Adipocyte (in vitro differentiated cells): ENCODE results near the gene ATF6.

Experiments used
- DNase-seq: peaks from one replicate; pipeline ENCODE4 v3.0.0-alpha.2; 2015; ENCODE audit warnings: low read depth
- H3K27me3 ChIP-seq: replicated peaks from 2 replicates; pipeline ENCODE4 v1.7.0; 2013; ENCODE audit warnings: mild to moderate bottlenecking, low read length, moderate library complexity; ENCODE audit not compliant: control insufficient read depth, insufficient read depth
- H3K36me3 ChIP-seq: 2 replicates; pipeline ENCODE4 v1.7.0; 2013; ENCODE audit warnings: low read length, mild to moderate bottlenecking, moderate library complexity; ENCODE audit not compliant: control insufficient read depth, insufficient read depth, severe bottlenecking
- H3K4me1 ChIP-seq: 2 replicates; pipeline ENCODE4 v1.7.0; 2013; ENCODE audit warnings: mild to moderate bottlenecking, low read length, moderate library complexity; ENCODE audit not compliant: control insufficient read depth, insufficient read depth
- H3K4me3 ChIP-seq: 2 replicates; pipeline ENCODE4 v1.7.0; 2013; ENCODE audit warnings: mild to moderate bottlenecking, low read length, moderate library complexity
- H3K9ac ChIP-seq: 2 replicates; pipeline ENCODE4 v1.7.0; 2013; ENCODE audit warnings: mild to moderate bottlenecking, low read length, moderate library complexity
- H3K9me3 ChIP-seq: 2 replicates; pipeline ENCODE4 v1.7.0; 2013; ENCODE audit warnings: mild to moderate bottlenecking, low read length, moderate library complexity; ENCODE audit not compliant: control insufficient read depth

Gene ATF6

GRCh38 chr1:161955606-161956005, 189.5 kb downstream of the ATF6 start:
- Histone ChIP-seq H3K27me3 (no peaks in the 10 kb centered on the region), H3K36me3 (peaks cover 3% of the 10 kb centered on the region), H3K4me3 (no peak overlapping the region), H3K4me1 (peaks cover 47% of the 10 kb centered on the region), H3K9me3 (no peaks in the 10 kb centered on the region), H3K9ac (no peak overlapping the region)
- no peak for DNase-seq

DNA sequence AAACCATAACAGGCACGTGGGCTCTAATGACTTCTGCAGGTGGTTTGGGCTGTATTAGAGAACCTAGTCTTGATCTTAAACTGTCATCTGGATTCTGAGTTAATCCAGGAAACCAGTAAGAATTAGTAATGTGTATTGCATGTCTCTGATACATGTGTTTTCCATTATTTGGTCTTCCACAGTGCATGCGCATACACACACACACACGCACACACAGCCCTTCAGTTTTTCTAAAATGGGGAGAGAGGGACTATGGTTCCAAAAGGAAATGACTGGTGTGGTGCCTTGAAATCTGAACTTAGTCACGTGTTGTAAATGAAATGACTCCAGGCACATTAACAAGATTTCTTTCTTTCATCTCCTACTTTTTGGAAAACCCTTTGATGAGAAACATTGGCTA, 190.0 kb downstream of the ATF6 start:
- Histone ChIP-seq H3K27me3 (no peaks in the 10 kb centered on the region), H3K4me1 (peaks cover 47% of the 10 kb centered on the region), H3K36me3 (peaks cover 6% of the 10 kb centered on the region), H3K4me3 (no peak overlapping the region), H3K9ac (no peak overlapping the region), H3K9me3 (no peaks in the 10 kb centered on the region)
- DNase-seq, result peak; percentile 91

DNA sequence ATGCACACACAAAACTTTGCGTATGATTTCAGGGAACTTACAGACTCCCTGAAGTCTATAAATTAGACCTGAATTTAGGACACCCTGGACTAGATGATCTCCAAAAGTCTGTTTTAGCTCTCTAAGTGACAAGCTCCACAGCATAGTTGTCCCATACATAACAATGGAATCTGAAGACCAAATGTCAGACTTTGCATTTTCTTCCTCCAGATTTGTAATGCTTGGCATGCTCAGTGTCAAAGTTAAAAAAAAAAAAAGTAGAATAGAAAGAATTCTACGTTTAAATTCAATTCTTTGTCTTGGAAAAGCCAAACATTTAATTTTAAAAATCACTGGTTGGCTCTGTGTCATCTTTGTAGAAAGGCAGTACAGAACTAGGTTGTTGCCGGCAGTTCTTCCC, 190.8 kb downstream of the ATF6 start:
- Histone ChIP-seq H3K36me3 (peaks cover 6% of the 10 kb centered on the region), H3K9me3 (no peaks in the 10 kb centered on the region), H3K4me1 (peaks cover 55% of the 10 kb centered on the region), H3K27me3 (no peaks in the 10 kb centered on the region), H3K4me3 (no peak overlapping the region), H3K9ac (no peak overlapping the region)
- peak; percentile 30 for DNase-seq

DNA sequence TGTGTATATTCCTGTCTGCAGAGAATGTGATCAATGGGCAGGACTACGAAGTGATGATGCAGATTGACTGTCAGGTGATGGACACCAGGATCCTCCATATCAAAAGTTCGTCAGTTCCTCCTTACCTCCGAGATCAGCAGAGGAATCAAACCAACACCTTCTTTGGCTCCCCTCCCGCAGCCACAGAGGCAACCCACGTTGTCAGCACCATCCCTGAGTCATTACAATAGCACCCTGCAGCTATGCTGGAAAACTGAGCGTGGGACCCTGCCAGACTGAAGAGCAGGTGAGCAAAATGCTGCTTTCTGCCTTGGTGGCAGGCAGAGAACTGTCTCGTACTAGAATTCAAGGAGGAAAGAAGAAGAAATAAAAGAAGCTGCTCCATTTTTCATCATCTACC, 192.3 kb downstream of the ATF6 start:
- DNase-seq, result peak; percentile 45
- H3K9ac ChIP-seq, result no peak overlapping the region
- H3K4me1 ChIP-seq, result peaks cover 54% of the 10 kb centered on the region
- no peaks in the 10 kb centered on the region for H3K9me3 ChIP-seq
- no peaks in the 10 kb centered on the region for H3K27me3 ChIP-seq
- peaks cover 6% of the 10 kb centered on the region for H3K36me3 ChIP-seq
- no peak overlapping the region for H3K4me3 ChIP-seq

GRCh38 chr1:161962091-161962887, 196.2 kb downstream of the ATF6 start:
- H3K9ac ChIP-seq, result peak overlapping the region; percentile 86
- peak; percentile 87 for DNase-seq
- H3K36me3 ChIP-seq, result peaks cover 6% of the 10 kb centered on the region
- no peaks in the 10 kb centered on the region for H3K9me3 ChIP-seq
- H3K27me3 ChIP-seq, result no peaks in the 10 kb centered on the region
- H3K4me3 ChIP-seq, result peak overlapping the region; percentile 82
- peaks cover 21% of the 10 kb centered on the region for H3K4me1 ChIP-seq

DNA sequence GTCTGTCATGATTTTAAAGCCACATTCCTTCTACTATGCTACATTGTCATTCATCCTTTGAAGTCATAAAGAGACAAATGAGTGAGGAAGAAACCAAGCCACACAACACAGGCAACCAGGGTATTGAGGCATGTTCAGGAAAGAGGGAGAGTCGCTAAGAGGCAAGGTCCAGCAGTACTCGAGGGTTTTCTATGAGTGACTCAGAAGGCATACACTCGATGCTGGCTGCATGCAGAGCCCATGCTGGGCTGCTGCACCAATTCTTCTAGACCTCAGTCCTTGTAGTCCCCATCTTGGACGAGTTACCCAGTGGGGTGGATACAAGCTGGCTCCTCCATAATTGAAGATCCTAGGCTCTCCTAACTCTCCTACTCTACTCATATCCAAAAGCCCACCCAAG, 199.9 kb downstream of the ATF6 start:
- Histone ChIP-seq H3K4me1 (peaks cover 21% of the 10 kb centered on the region), H3K36me3 (no peaks in the 10 kb centered on the region), H3K9ac (no peak overlapping the region), H3K9me3 (no peaks in the 10 kb centered on the region), H3K27me3 (no peaks in the 10 kb centered on the region), H3K4me3 (no peak overlapping the region)
- no peak for DNase-seq

GRCh38 chr1:161970036-161970435, 203.9 kb downstream of the ATF6 start:
- no peaks in the 10 kb centered on the region for H3K36me3 ChIP-seq
- no peaks in the 10 kb centered on the region for H3K9me3 ChIP-seq
- no peak overlapping the region for H3K9ac ChIP-seq
- H3K4me3 ChIP-seq, result no peak overlapping the region
- H3K4me1 ChIP-seq, result peaks cover 14% of the 10 kb centered on the region
- DNase-seq, result no peak
- H3K27me3 ChIP-seq, result peaks cover 10% of the 10 kb centered on the region

DNA sequence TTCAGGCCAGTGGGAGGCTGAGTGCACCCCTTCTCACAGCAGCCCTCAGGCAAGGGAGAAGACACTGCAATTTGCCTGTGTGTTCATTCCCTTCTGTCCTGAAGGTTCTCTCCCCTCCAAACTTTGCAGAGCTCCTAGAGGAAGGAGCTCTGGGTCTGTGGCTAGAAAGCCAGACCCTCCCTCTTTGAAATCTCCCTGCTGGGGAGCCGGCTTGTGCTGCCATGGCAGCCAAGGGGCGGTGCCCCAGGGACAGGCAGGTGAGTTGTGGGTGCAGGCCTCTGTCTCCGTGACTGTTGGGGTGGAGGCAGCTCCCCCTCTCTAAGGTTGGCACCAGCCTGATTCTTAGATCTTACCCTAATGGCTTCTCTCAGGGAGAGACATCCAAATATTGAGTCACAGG, 204.5 kb downstream of the ATF6 start:
- Histone ChIP-seq H3K27me3 (peaks cover 10% of the 10 kb centered on the region), H3K36me3 (no peaks in the 10 kb centered on the region), H3K4me3 (no peak overlapping the region), H3K9me3 (no peaks in the 10 kb centered on the region), H3K4me1 (peaks cover 14% of the 10 kb centered on the region), H3K9ac (no peak overlapping the region)
- DNase-seq, result no peak

DNA sequence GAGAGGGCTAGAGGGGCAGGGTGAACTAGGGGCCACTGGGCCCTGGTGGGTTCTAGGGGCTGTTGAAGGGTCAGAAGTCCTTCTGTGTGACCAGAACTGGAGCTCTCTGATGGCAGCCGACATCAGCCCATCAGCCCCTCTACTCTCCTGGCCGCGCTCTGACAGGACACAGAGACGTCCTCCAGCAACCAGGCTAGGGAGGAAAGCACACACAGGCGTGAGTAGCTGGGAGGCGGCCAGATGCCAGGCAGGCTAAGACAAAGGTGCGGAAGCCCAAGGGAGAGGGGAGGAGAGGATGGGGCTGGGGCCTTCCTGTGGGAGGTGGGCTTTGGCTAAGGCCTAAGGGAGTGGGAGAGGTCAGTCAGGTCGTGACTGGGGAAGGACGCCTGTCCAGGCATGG, 206.7 kb downstream of the ATF6 start:
- Histone ChIP-seq H3K4me3 (no peak overlapping the region), H3K27me3 (peaks cover 10% of the 10 kb centered on the region), H3K4me1 (peaks cover 14% of the 10 kb centered on the region), H3K9me3 (no peaks in the 10 kb centered on the region), H3K9ac (no peak overlapping the region), H3K36me3 (no peaks in the 10 kb centered on the region)
- DNase-seq, result no peak

DNA sequence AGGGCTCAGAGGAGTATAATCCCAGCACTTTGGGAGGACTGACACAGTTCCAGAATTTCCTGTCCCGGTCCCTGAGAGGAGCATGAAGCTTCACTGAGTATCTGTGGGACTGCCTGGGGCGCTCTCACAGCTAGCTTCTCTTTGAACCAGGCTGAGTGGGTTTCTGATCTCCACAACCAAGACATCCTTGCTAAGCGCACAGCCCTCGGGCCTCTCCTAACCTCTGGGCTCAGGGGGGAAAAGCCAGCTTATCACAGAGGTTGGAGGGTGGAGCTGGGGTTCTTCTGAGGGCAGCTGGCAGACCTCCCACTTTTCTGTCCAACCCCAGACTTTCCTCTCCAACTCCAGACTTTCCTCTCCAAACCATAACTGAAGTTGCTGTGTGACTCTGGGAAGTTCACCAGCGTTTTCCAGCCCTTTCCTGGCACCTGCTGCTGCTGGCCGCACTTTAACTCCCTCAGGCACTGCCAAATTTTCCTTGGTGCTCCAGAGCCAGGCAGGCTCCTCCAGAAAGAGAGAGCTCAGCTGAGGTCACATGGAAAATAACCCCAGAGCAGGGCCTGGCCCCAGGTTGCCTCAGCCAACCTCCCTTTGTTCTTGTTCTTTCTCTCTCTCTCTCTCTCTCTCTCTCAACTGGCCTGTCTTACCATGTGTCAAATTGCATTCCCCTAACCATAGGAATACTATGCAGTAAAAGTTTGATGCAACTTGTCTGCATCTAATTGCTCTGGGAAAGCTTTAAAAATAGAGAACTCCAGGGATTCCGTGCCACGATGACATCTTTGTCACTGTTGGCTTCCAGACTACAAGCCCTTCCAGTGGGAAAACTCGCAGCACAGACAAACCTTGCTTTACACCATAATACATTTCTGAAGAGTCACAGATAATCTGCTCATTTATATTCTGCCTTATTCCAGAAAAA, 208.1 kb downstream of the ATF6 start:
- Histone ChIP-seq H3K4me3 (no peak overlapping the region), H3K36me3 (no peaks in the 10 kb centered on the region), H3K4me1 (peaks cover 14% of the 10 kb centered on the region), H3K9me3 (no peaks in the 10 kb centered on the region), H3K27me3 (peaks cover 10% of the 10 kb centered on the region), H3K9ac (no peak overlapping the region)
- DNase-seq, result no peak

DNA sequence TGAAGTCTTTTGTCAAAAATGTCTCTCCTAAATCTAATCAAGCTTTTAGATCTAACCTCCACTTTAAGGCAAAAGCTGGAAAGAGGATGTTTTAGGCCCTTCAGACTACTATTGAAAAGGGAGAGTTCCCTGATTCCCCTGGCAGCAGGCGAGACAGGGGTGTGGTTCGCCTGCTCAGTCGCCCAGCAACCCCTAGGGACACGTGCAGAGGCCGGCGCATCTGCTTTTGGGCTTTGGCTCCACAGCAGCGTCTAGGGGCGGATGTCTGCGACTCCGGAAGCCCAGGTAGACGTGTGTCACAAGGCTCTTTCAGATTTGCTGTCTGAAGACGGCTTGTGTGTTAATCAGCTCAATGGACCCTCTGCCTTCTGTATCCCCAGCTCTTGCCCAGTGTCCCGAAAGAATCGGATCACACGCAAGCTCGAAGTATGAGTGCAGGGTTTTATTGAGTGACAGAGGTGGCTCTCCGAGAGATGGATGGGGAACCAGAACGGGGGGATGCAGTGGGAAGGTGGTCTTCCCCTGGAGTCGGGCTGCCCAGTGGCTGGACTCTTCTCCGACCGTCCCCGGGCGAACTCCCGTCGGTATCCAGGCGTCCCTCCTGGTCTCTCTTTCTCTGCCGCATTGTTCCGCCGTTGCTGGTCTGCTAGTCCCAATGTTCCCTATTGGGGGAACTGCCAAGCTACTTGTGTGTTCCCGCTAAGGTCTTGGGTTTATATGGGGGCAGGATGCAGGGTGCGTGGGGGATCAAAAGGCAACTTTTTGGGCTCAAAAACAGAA, 212.1 kb downstream of the ATF6 start:
- H3K9me3 ChIP-seq, result no peaks in the 10 kb centered on the region
- H3K4me3 ChIP-seq, result no peak overlapping the region
- H3K27me3 ChIP-seq, result peaks cover 4% of the 10 kb centered on the region
- H3K4me1 ChIP-seq, result peaks cover 21% of the 10 kb centered on the region
- DNase-seq, result no peak
- no peak overlapping the region for H3K9ac ChIP-seq
- H3K36me3 ChIP-seq, result no peaks in the 10 kb centered on the region
